ENCODE data around the gene PCSK5. TPM values are rescaled to one million over a fixed set of nuclear protein-coding genes. Genes with fewer than 3 reads are reported as not detected.

PCSK5 gene
- total RNA-seq, 2 donors from 2014 or later = 56.5 to 79.8 TPM

GRCh38 chr9:76188286-76188685 is 297.8 kb downstream of the PCSK5 start:
- intact Hi-C loops (cut with DNase I, micrococcal nuclease) = no loop called here
- DNase-seq (no peak), ATAC-seq (no peak)

DNA sequence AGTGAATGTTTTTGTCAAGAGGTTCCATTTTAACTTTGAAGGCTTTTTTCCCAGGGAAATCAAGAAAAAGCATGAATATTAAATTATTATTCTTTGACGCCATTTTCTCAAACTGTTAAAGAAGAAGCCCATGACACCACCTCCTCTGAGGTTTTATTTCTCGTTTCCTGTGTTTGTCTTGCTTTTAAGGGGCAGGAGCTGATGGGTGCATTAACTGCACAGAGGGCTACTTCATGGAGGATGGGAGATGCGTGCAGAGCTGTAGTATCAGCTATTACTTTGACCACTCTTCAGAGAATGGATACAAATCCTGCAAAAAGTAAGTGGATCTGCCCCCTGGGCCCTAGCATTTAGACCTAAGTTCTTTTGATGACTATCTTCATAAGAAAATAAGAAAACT is 298.4 kb downstream of the PCSK5 start:
- intact Hi-C loops (cut with DNase I, micrococcal nuclease) = no loop called here
- ATAC-seq = no peak
- DNase-seq = no peak

GRCh38 chr9:76191493-76191892 is 301.0 kb downstream of the PCSK5 start:
- intact Hi-C loops (cut with DNase I, micrococcal nuclease) = no loop called here
- ATAC-seq (no peak), DNase-seq (no peak)

GRCh38 chr9:76192013-76192412 is 301.5 kb downstream of the PCSK5 start:
- DNase-seq (no peak), ATAC-seq (no peak)
- intact Hi-C loops (cut with DNase I, micrococcal nuclease) = no loop called here

DNA sequence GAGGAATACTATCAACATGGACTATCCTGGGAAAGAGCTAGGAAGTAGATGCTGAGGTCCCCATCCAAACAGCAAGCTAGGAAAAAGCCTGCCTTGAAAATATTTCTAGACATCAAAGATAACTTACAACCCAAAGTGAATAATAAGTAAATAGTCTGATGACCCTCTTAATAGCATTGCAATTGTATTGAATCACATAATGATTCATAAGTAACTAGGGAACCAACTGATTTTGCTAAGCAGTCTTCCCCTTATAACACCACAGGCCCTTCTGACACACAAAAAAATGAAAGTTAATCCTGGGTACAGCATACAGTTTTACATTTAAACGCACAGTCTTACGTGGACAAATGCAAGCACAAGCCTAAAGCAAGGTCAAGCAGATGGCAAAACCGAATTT is 304.4 kb downstream of the PCSK5 start:
- DNase-seq (no peak), ATAC-seq (no peak)
- intact Hi-C loops (cut with DNase I, micrococcal nuclease) = no loop called here

DNA sequence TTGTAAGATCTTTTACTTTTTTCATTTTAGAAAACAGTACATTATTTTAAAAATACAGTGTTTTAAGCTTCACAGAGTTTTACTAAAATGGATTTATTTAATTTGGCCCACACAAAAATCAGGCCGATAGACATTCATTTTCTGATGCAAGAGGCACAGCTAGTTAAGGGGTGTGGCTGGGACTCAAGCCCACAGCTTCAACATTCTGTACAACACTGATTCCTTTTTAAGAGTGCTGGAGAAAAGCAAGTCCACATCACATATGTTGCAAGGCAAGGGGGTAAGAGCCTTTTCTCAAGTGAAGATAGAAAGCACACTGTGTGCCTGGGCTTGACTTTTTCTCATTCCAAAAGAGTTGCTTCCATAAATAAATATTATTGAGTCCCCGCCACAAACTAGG is 307.9 kb downstream of the PCSK5 start:
- ATAC-seq = no peak
- DNase-seq = no peak
- intact Hi-C loops (cut with DNase I, micrococcal nuclease) = no loop called here

- no peak for ATAC-seq
- intact Hi-C loops (cut with DNase I, micrococcal nuclease) = no loop called here
- no peak for DNase-seq
Observed at GRCh38 chr9:76200315-76200714, 309.8 kb downstream of the PCSK5 start.

DNA sequence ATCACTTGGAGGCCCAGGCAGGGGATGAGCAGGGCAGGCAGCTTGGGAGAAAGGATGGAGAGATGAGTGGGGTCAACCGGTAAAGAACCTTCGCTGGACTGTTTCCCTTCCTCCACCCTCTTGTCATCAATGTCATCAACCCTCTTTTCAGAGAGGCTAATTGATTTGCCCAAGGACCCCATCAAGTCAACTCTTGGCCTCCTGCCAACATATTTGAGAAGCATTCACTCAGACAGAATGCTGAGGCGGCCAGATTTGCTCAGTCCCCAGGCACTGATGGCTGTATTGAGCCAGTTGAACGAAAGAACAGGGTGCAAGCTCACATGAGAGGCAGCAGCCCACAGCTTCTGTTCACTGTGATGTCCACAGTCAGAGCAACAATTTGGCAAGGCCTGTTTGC is 310.3 kb downstream of the PCSK5 start:
- intact Hi-C loops (cut with DNase I, micrococcal nuclease) = no loop called here
- ATAC-seq (no peak), DNase-seq (no peak)

- intact Hi-C loops (cut with DNase I, micrococcal nuclease) = no loop called here
Observed at GRCh38 chr9:76203373-76203772, 312.9 kb downstream of the PCSK5 start.

DNA sequence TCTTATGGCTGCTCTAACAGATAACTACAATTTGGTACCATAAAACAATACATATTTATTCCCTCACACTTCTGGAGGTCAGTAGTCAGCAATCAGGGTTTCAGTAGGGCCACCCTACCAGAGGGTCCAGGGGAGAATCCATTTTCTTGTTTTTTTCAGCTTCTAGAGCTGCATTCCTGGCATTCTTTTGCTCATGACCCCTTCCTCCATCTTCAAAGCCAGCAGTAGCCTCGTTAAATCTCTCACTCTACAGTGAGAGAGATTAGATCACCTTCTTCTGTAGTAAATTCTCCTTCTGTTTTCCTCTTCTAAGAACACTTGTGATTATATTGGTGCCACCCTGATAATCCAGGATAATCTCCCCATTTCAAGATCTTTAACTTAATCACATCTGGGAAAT is 316.3 kb downstream of the PCSK5 start:
- ATAC-seq (no peak), DNase-seq (no peak)
- intact Hi-C loops (cut with DNase I, micrococcal nuclease) = no loop called here

More at GRCh38 chr9:76203373-76203772, 312.9 kb downstream of the PCSK5 start:
- peak; percentile 76 for ATAC-seq
- peak; percentile 36 to 61 for DNase-seq

GRCh38 chr9:76213751-76214150 is 323.3 kb downstream of the PCSK5 start:
- ATAC-seq = no peak
- intact Hi-C loops (cut with DNase I, micrococcal nuclease) = no loop called here
- DNase-seq = no peak

- DNase-seq = no peak
- intact Hi-C loops (cut with DNase I, micrococcal nuclease) = no loop called here
- no peak for ATAC-seq
Observed at GRCh38 chr9:76215066-76215465, 324.6 kb downstream of the PCSK5 start.

GRCh38 chr9:76216161-76216649 is 325.7 kb downstream of the PCSK5 start:
- intact Hi-C loops (cut with DNase I, micrococcal nuclease) = no loop called here
- ATAC-seq (no peak), DNase-seq (no peak)

- intact Hi-C loops (cut with DNase I, micrococcal nuclease) = no loop called here
- ATAC-seq = no peak
Observed at GRCh38 chr9:76218117-76218885, 327.8 kb downstream of the PCSK5 start.

DNA sequence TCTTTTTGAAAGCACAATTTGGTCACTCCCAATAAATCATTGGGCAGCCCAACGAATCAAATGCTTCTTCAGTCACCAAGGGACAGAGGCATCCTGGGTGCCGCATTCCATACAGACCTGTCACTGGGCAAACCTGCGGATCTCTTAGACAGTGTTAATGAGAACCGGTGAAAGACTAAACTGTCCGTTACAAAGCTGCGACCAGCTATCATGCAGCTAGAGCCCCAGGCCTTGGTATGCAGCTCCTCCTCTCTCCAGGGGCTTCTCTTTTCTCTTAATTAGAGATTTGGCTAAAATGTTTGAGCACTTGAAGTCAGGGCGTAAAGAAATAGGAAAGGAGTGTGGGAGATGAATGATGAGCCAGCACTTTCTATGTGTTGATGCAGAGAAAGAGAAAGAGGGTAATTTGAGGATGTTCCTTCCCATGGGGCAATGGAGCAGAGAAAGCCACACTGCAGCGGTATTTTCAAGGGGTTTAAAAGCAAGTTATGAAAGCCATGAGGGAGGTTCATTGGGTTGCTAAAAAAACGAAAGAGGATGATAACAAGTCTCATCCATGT is 328.5 kb downstream of the PCSK5 start:
- no peak for DNase-seq
- ATAC-seq = no peak
- intact Hi-C loops (cut with DNase I, micrococcal nuclease) = no loop called here

More at GRCh38 chr9:76218117-76218885, 327.8 kb downstream of the PCSK5 start:
- no peak for DNase-seq

DNA sequence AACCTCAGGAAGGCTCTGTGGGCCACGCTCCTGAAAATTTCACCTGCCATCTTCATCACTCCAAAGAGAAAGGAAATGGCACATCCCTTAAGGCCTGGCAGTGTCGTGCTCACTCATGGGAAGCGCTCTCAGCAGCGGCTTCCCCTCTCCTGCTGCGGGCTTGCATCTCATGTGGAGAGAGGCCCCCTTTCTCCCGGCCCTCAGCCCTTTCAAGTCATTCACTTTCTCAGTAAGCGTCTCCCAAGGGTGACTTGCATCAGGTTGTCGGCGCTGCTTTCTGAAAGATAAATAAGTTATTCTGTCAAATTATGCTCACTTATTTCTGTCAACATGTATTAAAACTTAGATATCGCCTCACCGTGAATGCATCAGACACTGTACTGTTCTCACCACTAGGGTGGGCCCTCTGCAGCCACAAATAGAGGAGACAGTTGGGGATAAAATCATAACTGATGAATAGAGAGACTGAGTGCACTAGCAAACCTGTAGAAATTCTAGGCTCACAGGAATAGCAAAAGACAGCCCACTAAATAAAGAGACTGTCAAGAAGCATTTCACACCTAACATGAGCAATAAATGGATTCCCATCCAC is 329.2 kb downstream of the PCSK5 start:
- intact Hi-C loops (cut with DNase I, micrococcal nuclease) = no loop called here
- DNase-seq (no peak), ATAC-seq (no peak)

GRCh38 chr9:76221423-76221822 is 330.9 kb downstream of the PCSK5 start:
- intact Hi-C loops (cut with DNase I, micrococcal nuclease) = no loop called here
- DNase-seq (no peak), ATAC-seq (no peak)

- intact Hi-C loops (cut with DNase I, micrococcal nuclease) = no loop called here
- ATAC-seq = no peak
- DNase-seq = no peak
Observed at GRCh38 chr9:76223749-76224340, 333.4 kb downstream of the PCSK5 start.

- intact Hi-C loops (cut with DNase I, micrococcal nuclease) = no loop called here
- ATAC-seq = no peak
- DNase-seq = no peak
Observed at GRCh38 chr9:76227156-76227555, 336.7 kb downstream of the PCSK5 start.

GRCh38 chr9:76231001-76231400 is 340.5 kb downstream of the PCSK5 start:
- DNase-seq (no peak), ATAC-seq (no peak)
- intact Hi-C loops (cut with DNase I, micrococcal nuclease) = no loop called here

All from left colon (tissue), 2 donors.